PFSK-1 (cell line): Measurements from ENCODE around the gene ZC3H12A. TPM values are rescaled to one million over a fixed set of nuclear protein-coding genes. Genes with fewer than 3 reads are reported as not detected.
A peak's percentile ranks its signal among the peaks of the same experiment; 100 is the strongest.

Experiments
- FOXP2 ChIP-seq: optimal IDR thresholded peaks from 2 replicates; pipeline ENCODE3; 2011; ENCODE audit warnings: borderline replicate concordance, control low read depth, inconsistent platforms; ENCODE audit not compliant: insufficient read depth; ENCODE audit errors: extremely low read length, extremely low read depth
- POLR2AphosphoS5 ChIP-seq: IDR thresholded peaks from 2 replicates; pipeline ENCODE4 v1.6.1; 2012; ENCODE audit warnings: low read depth, mild to moderate bottlenecking, control low read depth, low read length, moderate library complexity
- REST ChIP-seq, 2 experiments: IDR thresholded peaks; 2 replicates each; pipeline versions ENCODE4 v1.6.1 to v1.8.0; 2011 to 2012; ENCODE audit warnings: low read depth in 2 of 2, low read length in 2 of 2, control low read depth in 1 of 2, inconsistent platforms in 1 of 2, mild to moderate bottlenecking in 1 of 2, moderate library complexity in 1 of 2; ENCODE audit not compliant: insufficient read depth in 1 of 2
- SIN3A ChIP-seq: IDR thresholded peaks from 2 replicates; pipeline ENCODE4 v1.6.1; 2012; ENCODE audit warnings: mild to moderate bottlenecking, low read length, moderate library complexity, borderline replicate concordance; ENCODE audit not compliant: insufficient read depth
- TAF1 ChIP-seq: IDR thresholded peaks from 2 replicates; pipeline ENCODE4 v1.6.1; 2012; ENCODE audit warnings: low read length, control low read depth, borderline replicate concordance; ENCODE audit not compliant: insufficient read depth
- polyA plus RNA-seq: library from polyadenylated mRNA; unstranded; fragments of >200 nt; gene quantifications from one replicate; pipeline ENCODE4 v1.2.1, GENCODE V29; 2012; ENCODE audit warnings: low read depth, missing spikeins; ENCODE audit not compliant: insufficient read length

Gene ZC3H12A
- polyA plus RNA-seq = 4.0 TPM

- TF ChIP-seq REST (IDR thresholded peaks at IDR 0.05; ENCODE audit: insufficient read depth in 1 of 2, low read depth in 2 of 2, low read length in 2 of 2) (peak in 1 of 2 experiments; percentile 38; a peak in 1 of 4 replicates), POLR2AphosphoS5 (peak; percentile 93), FOXP2 (peak; percentile 81), TAF1 (peak; percentile 71; the same call in 1 of the 2 replicates), SIN3A (no peak)
Measured at GRCh38 chr1:37474046-37474696, at the start of gene ZC3H12A. ZC3H12A (plus strand) TSS chr1:37474580; CDS start chr1:37475497, 917 bp downstream.

- no peak for TF ChIP-seq FOXP2
- no peak for TF ChIP-seq TAF1
- TF ChIP-seq REST (IDR thresholded peaks at IDR 0.05; ENCODE audit: insufficient read depth in 1 of 2, low read depth in 2 of 2, low read length in 2 of 2) = no peak
- TF ChIP-seq SIN3A = no peak
- no peak for TF ChIP-seq POLR2AphosphoS5
Measured at GRCh38 chr1:37425221-37425620, 49.2 kb upstream of the ZC3H12A start.

GRCh38 chr1:37429029-37429428 lies 45.4 kb upstream of the ZC3H12A start:
- TF ChIP-seq POLR2AphosphoS5 = no peak
- no peak for TF ChIP-seq TAF1
- TF ChIP-seq SIN3A = no peak
- no peak for TF ChIP-seq FOXP2
- TF ChIP-seq REST (IDR thresholded peaks at IDR 0.05; ENCODE audit: insufficient read depth in 1 of 2, low read depth in 2 of 2, low read length in 2 of 2) = no peak

DNA sequence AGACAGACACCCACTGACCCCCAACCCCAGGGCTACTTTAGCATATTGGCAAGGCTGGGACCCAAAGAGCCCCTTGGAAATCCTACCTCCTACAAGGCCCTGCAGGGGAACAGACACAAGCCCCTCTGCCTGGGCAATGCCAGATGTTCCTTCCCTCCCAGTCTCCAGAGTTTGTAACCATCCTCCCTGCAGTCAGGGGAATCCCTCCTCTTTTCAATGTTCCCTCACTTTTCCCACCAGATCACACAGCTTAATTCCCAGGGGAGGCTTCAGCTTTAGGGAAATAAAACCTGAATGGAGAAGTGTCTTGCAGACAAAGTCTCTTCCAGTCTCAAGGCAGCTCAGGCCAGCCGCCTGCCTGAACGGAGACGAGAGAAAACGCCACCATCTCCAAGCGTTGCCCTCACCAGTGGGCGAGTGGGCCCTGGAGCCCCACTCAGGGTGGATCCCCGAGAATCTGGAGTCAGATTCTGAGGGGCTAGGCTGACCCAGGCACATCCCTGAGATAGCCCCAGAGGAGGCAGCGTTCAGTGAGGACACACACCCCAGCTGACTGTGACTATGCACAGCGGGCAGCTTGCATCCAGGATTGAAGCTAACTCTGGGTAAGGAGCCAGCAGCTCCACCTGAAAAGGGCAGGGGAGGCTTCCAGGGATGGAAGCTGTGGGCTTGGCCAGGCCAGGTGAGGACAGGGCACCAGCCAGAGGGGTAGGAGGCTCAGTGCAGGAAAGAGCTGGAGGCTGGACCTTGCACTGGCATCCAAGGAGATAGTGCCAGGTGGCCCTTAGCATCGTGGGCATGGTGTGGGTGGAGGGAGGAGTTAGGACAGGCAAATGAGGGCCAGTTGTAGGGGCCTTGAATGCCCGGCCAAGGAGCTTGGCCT lies 44.0 kb upstream of the ZC3H12A start:
- TF ChIP-seq POLR2AphosphoS5 (no peak), SIN3A (no peak), FOXP2 (no peak), TAF1 (no peak), REST (IDR thresholded peaks at IDR 0.05; ENCODE audit: insufficient read depth in 1 of 2, low read depth in 2 of 2, low read length in 2 of 2) (no peak)
